Measurements from ENCODE around the gene NLRP3. TPM values are rescaled to one million over a fixed set of nuclear protein-coding genes. Genes with fewer than 3 reads are reported as not detected.

Gene NLRP3
- polyA plus RNA-seq, 2 donors, result 0.20 to 0.25 TPM

- no peaks in the 10 kb centered on the region for H3K9me3 ChIP-seq (ENCODE audit: control insufficient read depth in 2 of 2, insufficient read depth in 1 of 2, low read depth in 1 of 2, low read length in 1 of 2)
- H3K4me1 ChIP-seq (ENCODE audit: control insufficient read depth in 2 of 2, insufficient read depth in 2 of 2, low read length in 1 of 2), result peaks cover 0 to 3% of the 10 kb centered on the region in 2 donors
- H3K36me3 ChIP-seq (ENCODE audit: control insufficient read depth in 2 of 2, insufficient read depth in 2 of 2, low read length in 1 of 2), result no peaks in the 10 kb centered on the region
- no peaks in the 10 kb centered on the region for H3K27me3 ChIP-seq (ENCODE audit: control insufficient read depth in 1 of 2, insufficient read depth in 2 of 2, low read length in 2 of 2)
- no peak overlapping the region for H3K27ac ChIP-seq (ENCODE audit: low read depth in 2 of 2, low read length in 1 of 2)
- no peak overlapping the region for H3K4me3 ChIP-seq (ENCODE audit: low read depth in 1 of 2, low read length in 2 of 2)
- 86% methylated on average over 7 of the region's 7 CpGs for WGBS, 2 donors
Measured at GRCh38 chr1:247447162-247447909, 31.4 kb downstream of the NLRP3 start.

DNA sequence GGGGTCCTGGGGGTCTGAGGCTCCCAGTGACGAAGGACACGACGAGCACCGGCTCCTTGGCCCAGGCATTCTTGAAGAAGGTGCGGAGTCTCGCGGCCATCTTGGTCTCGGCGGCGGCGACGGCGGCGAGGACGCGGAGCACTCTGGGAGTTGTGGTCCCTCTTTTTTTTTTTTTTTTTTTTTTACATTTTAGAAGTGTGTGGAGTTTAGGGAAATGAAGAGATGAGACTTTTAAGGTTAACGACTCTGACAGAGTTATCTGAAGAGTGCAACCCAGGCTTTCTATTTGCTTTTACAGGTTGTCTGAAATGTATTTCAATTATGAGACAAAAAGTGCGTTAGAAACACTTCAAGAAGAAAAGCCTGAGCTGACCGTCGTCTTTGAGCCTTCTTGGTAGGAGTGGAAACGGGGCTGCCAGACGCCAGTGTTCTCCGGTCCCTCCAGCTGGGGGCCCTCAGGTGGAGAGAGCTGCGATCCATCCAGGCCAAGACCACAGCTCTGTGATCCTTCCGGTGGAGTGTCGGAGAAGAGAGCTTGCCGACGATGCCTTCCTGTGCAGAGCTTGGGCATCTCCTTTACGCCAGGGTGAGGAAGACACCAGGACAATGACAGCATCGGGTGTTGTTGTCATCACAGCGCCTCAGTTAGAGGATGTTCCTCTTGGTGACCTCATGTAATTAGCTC lies 32.3 kb downstream of the NLRP3 start:
- Histone ChIP-seq H3K27ac (ENCODE audit: low read depth in 2 of 2, low read length in 1 of 2) (peak overlapping the region in 1 of 2 donors; percentile 27), H3K27me3 (ENCODE audit: control insufficient read depth in 1 of 2, insufficient read depth in 2 of 2, low read length in 2 of 2) (no peaks in the 10 kb centered on the region), H3K36me3 (ENCODE audit: control insufficient read depth in 2 of 2, insufficient read depth in 2 of 2, low read length in 1 of 2) (no peaks in the 10 kb centered on the region), H3K9me3 (ENCODE audit: control insufficient read depth in 2 of 2, insufficient read depth in 1 of 2, low read depth in 1 of 2, low read length in 1 of 2) (no peaks in the 10 kb centered on the region), H3K4me3 (ENCODE audit: low read depth in 1 of 2, low read length in 2 of 2) (peak overlapping the region; percentile 41 to 45), H3K4me1 (ENCODE audit: control insufficient read depth in 2 of 2, insufficient read depth in 2 of 2, low read length in 1 of 2) (peaks cover 0 to 3% of the 10 kb centered on the region in 2 donors)
- WGBS, 2 donors, result 15 to 18% methylated on average over 31 of the region's 31 CpGs

- Histone ChIP-seq H3K9me3 (ENCODE audit: control insufficient read depth in 2 of 2, insufficient read depth in 1 of 2, low read depth in 1 of 2, low read length in 1 of 2) (no peaks in the 10 kb centered on the region), H3K36me3 (ENCODE audit: control insufficient read depth in 2 of 2, insufficient read depth in 2 of 2, low read length in 1 of 2) (no peaks in the 10 kb centered on the region), H3K4me3 (ENCODE audit: low read depth in 1 of 2, low read length in 2 of 2) (no peak overlapping the region), H3K27me3 (ENCODE audit: control insufficient read depth in 1 of 2, insufficient read depth in 2 of 2, low read length in 2 of 2) (peaks cover 0 to 3% of the 10 kb centered on the region in 2 donors), H3K4me1 (ENCODE audit: control insufficient read depth in 2 of 2, insufficient read depth in 2 of 2, low read length in 1 of 2) (peaks cover 0 to 3% of the 10 kb centered on the region in 2 donors), H3K27ac (ENCODE audit: low read depth in 2 of 2, low read length in 1 of 2) (no peak overlapping the region)
- 91% methylated on average over 23 of the region's 23 CpGs for WGBS, 2 donors
Measured at GRCh38 chr1:247451388-247452010, 35.5 kb downstream of the NLRP3 start.

DNA sequence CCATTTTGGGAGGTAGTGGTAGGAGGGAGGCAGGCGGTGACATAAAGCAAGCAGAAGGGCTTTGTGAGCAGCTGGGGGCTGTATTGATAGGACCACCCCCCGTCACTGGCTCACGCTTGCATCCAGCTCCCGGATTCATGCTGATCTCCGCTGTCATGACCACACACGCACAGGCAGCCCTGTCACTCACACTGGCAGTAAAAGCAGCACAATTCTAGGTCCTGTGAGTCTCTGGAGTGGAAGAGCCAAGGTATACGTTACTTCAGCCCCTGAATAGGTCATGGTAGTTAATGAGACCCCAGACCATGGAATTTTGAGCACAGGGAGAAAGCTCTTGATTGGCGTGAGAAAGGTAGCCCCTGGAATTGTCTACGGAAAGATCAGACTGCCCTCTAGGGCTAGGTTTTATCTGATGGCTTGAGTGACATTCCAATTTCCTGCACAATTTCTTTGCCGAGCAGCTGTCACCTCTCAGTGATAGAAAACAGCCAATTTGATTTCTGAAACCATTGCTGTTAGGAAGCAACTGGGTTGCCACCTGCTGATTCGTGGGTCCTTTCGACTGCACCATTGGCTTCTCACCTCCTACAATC lies 36.6 kb downstream of the NLRP3 start:
- no peak overlapping the region for H3K27ac ChIP-seq (ENCODE audit: low read depth in 2 of 2, low read length in 1 of 2)
- no peaks in the 10 kb centered on the region for H3K9me3 ChIP-seq (ENCODE audit: control insufficient read depth in 2 of 2, insufficient read depth in 1 of 2, low read depth in 1 of 2, low read length in 1 of 2)
- no peak overlapping the region for H3K4me3 ChIP-seq (ENCODE audit: low read depth in 1 of 2, low read length in 2 of 2)
- H3K4me1 ChIP-seq (ENCODE audit: control insufficient read depth in 2 of 2, insufficient read depth in 2 of 2, low read length in 1 of 2), result peaks cover 0 to 3% of the 10 kb centered on the region in 2 donors
- 68 to 69% methylated on average over 12 of the region's 12 CpGs for WGBS, 2 donors
- H3K27me3 ChIP-seq (ENCODE audit: control insufficient read depth in 1 of 2, insufficient read depth in 2 of 2, low read length in 2 of 2), result peaks cover 3% of the 10 kb centered on the region in 2 donors
- no peaks in the 10 kb centered on the region for H3K36me3 ChIP-seq (ENCODE audit: control insufficient read depth in 2 of 2, insufficient read depth in 2 of 2, low read length in 1 of 2)

DNA sequence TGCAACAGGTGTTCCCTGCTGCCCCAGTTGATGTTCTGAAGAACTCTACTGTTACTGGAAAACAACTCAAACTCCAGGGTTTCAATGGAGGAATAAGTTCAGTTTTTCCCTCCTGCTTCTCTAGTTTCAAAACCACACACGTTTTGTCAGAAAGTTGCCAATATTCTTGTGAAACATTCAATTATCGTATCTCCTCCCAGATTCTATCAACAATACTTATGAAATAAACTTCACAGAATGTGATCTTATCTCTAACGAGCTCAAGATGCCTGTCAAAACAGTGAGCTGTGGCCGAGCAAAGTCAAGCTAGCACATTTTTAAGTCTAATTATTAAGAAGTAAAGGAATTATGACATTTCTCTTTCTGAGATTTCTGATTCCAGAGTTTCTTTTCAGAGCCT lies 37.3 kb downstream of the NLRP3 start:
- Histone ChIP-seq H3K27me3 (ENCODE audit: control insufficient read depth in 1 of 2, insufficient read depth in 2 of 2, low read length in 2 of 2) (peaks cover 3% of the 10 kb centered on the region in 2 donors), H3K36me3 (ENCODE audit: control insufficient read depth in 2 of 2, insufficient read depth in 2 of 2, low read length in 1 of 2) (no peaks in the 10 kb centered on the region), H3K4me3 (ENCODE audit: low read depth in 1 of 2, low read length in 2 of 2) (no peak overlapping the region), H3K4me1 (ENCODE audit: control insufficient read depth in 2 of 2, insufficient read depth in 2 of 2, low read length in 1 of 2) (peaks cover 0 to 3% of the 10 kb centered on the region in 2 donors), H3K9me3 (ENCODE audit: control insufficient read depth in 2 of 2, insufficient read depth in 1 of 2, low read depth in 1 of 2, low read length in 1 of 2) (no peaks in the 10 kb centered on the region), H3K27ac (ENCODE audit: low read depth in 2 of 2, low read length in 1 of 2) (no peak overlapping the region)
- 19 to 31% methylated on average over 4 of the region's 4 CpGs for WGBS, 2 donors

GRCh38 chr1:247453997-247454396 lies 38.0 kb downstream of the NLRP3 start:
- no peak overlapping the region for H3K27ac ChIP-seq (ENCODE audit: low read depth in 2 of 2, low read length in 1 of 2)
- no peaks in the 10 kb centered on the region for H3K9me3 ChIP-seq (ENCODE audit: control insufficient read depth in 2 of 2, insufficient read depth in 1 of 2, low read depth in 1 of 2, low read length in 1 of 2)
- H3K4me1 ChIP-seq (ENCODE audit: control insufficient read depth in 2 of 2, insufficient read depth in 2 of 2, low read length in 1 of 2), result no peaks in the 10 kb centered on the region
- H3K4me3 ChIP-seq (ENCODE audit: low read depth in 1 of 2, low read length in 2 of 2), result no peak overlapping the region
- no peaks in the 10 kb centered on the region for H3K36me3 ChIP-seq (ENCODE audit: control insufficient read depth in 2 of 2, insufficient read depth in 2 of 2, low read length in 1 of 2)
- H3K27me3 ChIP-seq (ENCODE audit: control insufficient read depth in 1 of 2, insufficient read depth in 2 of 2, low read length in 2 of 2), result peaks cover 3% of the 10 kb centered on the region in 2 donors
- 83 to 84% methylated on average over 11 of the region's 11 CpGs for WGBS, 2 donors

GRCh38 chr1:247456021-247456420 lies 40.0 kb downstream of the NLRP3 start:
- 55 to 56% methylated on average over 4 of the region's 4 CpGs for WGBS, 2 donors

GRCh38 chr1:247456914-247457639 lies 41.1 kb downstream of the NLRP3 start:
- Histone ChIP-seq H3K27me3 (ENCODE audit: control insufficient read depth in 1 of 2, insufficient read depth in 2 of 2, low read length in 2 of 2) (peaks cover 3% of the 10 kb centered on the region in 2 donors), H3K36me3 (ENCODE audit: control insufficient read depth in 2 of 2, insufficient read depth in 2 of 2, low read length in 1 of 2) (no peaks in the 10 kb centered on the region), H3K27ac (ENCODE audit: low read depth in 2 of 2, low read length in 1 of 2) (no peak overlapping the region), H3K4me1 (ENCODE audit: control insufficient read depth in 2 of 2, insufficient read depth in 2 of 2, low read length in 1 of 2) (no peaks in the 10 kb centered on the region), H3K4me3 (ENCODE audit: low read depth in 1 of 2, low read length in 2 of 2) (no peak overlapping the region), H3K9me3 (ENCODE audit: control insufficient read depth in 2 of 2, insufficient read depth in 1 of 2, low read depth in 1 of 2, low read length in 1 of 2) (no peaks in the 10 kb centered on the region)
- 66 to 68% methylated on average over 16 of the region's 16 CpGs for WGBS, 2 donors

More at GRCh38 chr1:247456021-247456420, 40.0 kb downstream of the NLRP3 start:
- H3K4me3 ChIP-seq (ENCODE audit: low read depth in 1 of 2, low read length in 2 of 2), result no peak overlapping the region
- no peaks in the 10 kb centered on the region for H3K4me1 ChIP-seq (ENCODE audit: control insufficient read depth in 2 of 2, insufficient read depth in 2 of 2, low read length in 1 of 2)
- no peaks in the 10 kb centered on the region for H3K9me3 ChIP-seq (ENCODE audit: control insufficient read depth in 2 of 2, insufficient read depth in 1 of 2, low read depth in 1 of 2, low read length in 1 of 2)
- H3K27me3 ChIP-seq (ENCODE audit: control insufficient read depth in 1 of 2, insufficient read depth in 2 of 2, low read length in 2 of 2), result peaks cover 3% of the 10 kb centered on the region in 2 donors
- no peaks in the 10 kb centered on the region for H3K36me3 ChIP-seq (ENCODE audit: control insufficient read depth in 2 of 2, insufficient read depth in 2 of 2, low read length in 1 of 2)
- H3K27ac ChIP-seq (ENCODE audit: low read depth in 2 of 2, low read length in 1 of 2), result no peak overlapping the region

DNA sequence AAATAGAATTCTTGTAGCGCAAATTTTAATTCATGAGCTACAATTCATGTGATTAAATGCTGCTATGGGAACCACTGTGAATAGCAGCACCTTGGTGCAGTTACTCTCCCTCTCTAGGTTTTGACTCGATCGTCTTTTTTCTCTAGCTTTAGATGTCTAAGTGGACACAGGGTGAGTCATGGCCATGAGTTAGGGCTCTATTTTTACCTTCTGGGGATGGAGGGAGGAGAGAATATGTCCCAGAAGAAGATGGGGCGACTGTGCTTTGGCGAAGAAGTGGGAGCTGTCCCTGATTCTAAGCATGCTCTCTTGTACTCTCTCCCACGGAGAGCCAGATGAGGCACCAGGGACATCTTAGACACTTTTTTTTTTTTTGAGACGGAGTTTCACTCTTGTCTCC lies 43.5 kb downstream of the NLRP3 start:
- Histone ChIP-seq H3K36me3 (ENCODE audit: control insufficient read depth in 2 of 2, insufficient read depth in 2 of 2, low read length in 1 of 2) (no peaks in the 10 kb centered on the region), H3K4me1 (ENCODE audit: control insufficient read depth in 2 of 2, insufficient read depth in 2 of 2, low read length in 1 of 2) (no peaks in the 10 kb centered on the region), H3K27ac (ENCODE audit: low read depth in 2 of 2, low read length in 1 of 2) (no peak overlapping the region), H3K9me3 (ENCODE audit: control insufficient read depth in 2 of 2, insufficient read depth in 1 of 2, low read depth in 1 of 2, low read length in 1 of 2) (no peaks in the 10 kb centered on the region), H3K27me3 (ENCODE audit: control insufficient read depth in 1 of 2, insufficient read depth in 2 of 2, low read length in 2 of 2) (peaks cover 1 to 3% of the 10 kb centered on the region in 2 donors), H3K4me3 (ENCODE audit: low read depth in 1 of 2, low read length in 2 of 2) (no peak overlapping the region)
- 71 to 82% methylated on average over 7 of the region's 7 CpGs for WGBS, 2 donors

Data from esophagus (tissue), 2 donors.